ENCODE measurements around the gene EIF2B4.
"Not testable (repeated sequence)": the region's sequence is repeated elsewhere in the genome, so short reads cannot be mapped to it uniquely, and the experiment has no call there.

The EIF2B4 gene

DNA sequence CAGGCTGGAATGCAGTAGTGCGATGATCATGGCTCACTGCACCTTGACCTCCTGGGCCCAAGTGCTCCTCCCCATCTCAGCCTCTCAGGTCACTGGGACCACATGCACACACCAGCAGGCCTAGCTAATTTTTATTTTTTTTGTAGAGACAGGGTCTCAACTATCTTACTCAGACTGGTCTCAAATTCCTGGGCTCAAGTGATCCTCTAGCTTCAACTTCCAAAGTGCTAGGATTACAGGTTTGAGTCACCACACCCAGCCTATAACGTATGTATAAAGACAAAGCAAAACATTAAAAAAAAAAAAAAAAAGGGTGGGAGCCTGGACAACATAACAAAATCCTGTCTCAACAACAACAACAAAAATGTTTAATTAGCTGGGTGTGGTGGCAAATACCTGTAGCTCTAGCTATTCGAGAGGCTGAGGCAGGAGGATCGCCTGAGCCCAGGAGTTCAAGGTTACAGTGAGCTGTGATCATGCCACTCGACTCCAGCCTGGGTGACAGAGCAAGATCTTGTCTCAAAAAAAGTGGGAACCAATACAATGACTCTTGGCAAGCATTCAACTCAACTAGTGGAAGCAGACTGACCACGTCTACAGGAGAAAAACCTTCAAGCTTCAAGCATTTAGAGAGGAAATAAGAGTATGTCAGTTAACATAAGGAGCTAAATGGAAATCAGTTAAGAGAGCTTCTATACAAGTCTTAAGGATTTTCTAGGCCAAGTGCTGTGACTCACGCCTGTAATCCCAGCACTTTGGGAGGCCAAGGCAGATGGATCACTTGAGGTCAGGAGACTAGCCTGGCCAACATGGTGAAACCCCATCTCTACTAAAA is 16.2 kb downstream of the EIF2B4 start:
- TF ChIP-seq, protein P1, sequence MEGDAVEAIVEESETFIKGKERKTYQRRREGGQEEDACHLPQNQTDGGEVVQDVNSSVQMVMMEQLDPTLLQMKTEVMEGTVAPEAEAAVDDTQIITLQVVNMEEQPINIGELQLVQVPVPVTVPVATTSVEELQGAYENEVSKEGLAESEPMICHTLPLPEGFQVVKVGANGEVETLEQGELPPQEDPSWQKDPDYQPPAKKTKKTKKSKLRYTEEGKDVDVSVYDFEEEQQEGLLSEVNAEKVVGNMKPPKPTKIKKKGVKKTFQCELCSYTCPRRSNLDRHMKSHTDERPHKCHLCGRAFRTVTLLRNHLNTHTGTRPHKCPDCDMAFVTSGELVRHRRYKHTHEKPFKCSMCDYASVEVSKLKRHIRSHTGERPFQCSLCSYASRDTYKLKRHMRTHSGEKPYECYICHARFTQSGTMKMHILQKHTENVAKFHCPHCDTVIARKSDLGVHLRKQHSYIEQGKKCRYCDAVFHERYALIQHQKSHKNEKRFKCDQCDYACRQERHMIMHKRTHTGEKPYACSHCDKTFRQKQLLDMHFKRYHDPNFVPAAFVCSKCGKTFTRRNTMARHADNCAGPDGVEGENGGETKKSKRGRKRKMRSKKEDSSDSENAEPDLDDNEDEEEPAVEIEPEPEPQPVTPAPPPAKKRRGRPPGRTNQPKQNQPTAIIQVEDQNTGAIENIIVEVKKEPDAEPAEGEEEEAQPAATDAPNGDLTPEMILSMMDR (IDR thresholded peaks at IDR 0.05; ENCODE audit: extremely low read depth, insufficient read depth, missing control alignments) = no peak
- in situ Hi-C loops (cut with MboI; ENCODE audit: low pct_unique_long_range_greater_than_20kb, low sequenced_read_pairs, unreplicated experiment) = no loop called here
- no peak for DNase-seq (ENCODE audit: low spot score)

DNA sequence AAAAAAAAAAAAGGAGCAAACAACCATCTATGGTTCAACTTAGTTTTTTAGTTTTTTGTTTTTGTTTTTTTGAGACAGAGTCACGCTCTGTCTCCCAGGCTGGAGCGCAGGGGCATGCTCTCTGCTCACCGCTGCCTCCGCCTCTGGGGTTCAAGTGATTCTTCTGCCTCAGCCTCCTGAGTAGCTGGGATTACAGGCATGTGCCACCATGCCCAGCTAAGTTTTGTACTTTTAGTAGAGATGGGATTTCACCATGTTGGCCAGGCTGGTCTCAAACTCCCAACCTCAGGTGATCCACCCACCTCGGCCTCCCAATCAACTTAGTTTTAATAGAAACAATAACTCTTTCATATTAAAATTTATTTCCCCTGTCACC is 16.8 kb downstream of the EIF2B4 start:
- in situ Hi-C loops (cut with MboI; ENCODE audit: low pct_unique_long_range_greater_than_20kb, low sequenced_read_pairs, unreplicated experiment); DNase-seq (ENCODE audit: low spot score): not testable (repeated sequence)

DNA sequence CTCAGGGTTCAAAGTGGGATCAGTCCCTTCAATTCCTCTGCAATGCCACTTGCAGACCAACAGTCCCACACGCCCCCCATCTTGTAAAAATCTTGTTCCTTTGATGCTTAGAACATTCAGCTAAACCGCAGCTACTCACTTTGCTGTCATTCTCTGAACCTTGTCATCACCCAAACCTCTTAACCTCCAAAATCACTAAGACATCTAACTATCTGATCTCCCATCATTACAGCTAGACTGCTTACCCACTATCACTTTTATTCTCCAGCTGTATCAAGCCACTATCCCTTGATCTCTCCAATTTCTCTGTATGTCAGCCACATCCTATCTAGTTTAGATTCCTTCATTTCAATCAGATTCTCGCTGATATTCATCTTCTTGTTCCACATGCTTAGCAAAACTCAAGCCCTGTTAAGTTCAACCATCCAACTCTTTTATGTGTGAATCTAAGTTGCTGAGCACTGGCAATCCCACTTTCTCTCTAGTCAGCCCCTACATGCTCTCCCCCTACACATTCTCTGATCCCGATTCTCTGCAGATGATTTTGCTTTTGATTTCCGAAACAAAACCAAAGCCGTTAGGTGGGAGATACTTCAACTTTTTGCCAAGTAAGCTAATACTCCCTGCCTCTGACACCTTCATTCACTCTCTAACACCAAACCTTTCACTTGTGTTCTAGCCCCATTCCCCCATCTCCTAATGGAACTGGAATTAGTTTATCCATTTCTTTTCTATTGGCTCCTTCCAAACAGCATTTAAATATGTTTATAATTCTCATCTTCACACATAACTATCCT is 18.1 kb downstream of the EIF2B4 start:
- DNase-seq (ENCODE audit: low spot score) = no peak
- in situ Hi-C loops (cut with MboI; ENCODE audit: low pct_unique_long_range_greater_than_20kb, low sequenced_read_pairs, unreplicated experiment) = no loop called here
- TF ChIP-seq, protein P1 (IDR thresholded peaks at IDR 0.05; ENCODE audit: extremely low read depth, insufficient read depth, missing control alignments) = no peak

DNA sequence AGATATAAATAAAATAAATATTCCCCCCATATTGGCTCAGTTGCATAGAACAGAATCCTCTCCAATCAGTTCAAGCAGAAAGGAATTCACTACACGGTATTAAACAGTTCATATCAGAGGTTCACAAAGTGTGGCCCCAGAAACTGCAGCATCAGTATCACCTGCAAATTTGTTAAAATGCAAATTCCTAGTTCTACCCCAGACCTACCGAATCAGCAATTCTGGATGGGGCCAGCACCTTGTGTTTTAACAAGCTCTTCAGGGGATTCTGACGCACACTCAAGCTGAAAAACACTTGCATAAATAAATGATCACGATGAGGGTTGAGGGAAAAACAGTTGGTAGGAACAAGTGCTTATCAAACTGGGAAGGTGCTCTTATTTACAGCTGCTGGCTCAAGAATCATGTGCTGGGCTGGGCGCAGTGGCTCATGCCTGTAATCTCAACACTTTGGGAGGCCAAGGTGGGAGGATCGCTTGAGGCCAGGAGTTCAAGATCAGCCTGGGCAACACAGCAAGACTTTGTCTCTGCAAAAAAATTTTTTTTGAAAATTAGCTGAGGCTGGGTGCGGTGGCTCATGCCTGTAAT is 19.9 kb downstream of the EIF2B4 start:
- in situ Hi-C loops (cut with MboI; ENCODE audit: low pct_unique_long_range_greater_than_20kb, low sequenced_read_pairs, unreplicated experiment) = no loop called here
- TF ChIP-seq, protein P1 (IDR thresholded peaks at IDR 0.05; ENCODE audit: extremely low read depth, insufficient read depth, missing control alignments) = no peak
- DNase-seq (ENCODE audit: low spot score) = no peak

DNA sequence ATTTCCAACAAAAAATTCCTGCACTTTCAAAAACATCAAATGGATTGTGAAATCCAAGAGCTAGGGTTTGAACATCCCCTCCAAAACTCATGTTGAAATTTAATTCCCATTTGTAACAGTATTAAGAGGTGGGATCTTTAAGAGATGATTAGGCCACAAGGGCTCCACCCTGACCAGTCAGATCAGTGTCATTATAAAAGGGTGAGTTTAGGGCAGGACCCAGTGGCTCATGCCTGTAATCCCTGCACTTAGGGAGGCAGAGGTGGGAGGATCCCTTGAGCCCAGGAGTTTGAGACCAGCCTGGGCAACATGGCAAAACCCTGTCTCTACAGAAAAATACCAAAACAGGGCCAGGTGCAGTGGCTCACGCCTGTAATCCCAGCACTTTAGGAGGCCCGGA is 22.5 kb downstream of the EIF2B4 start:
- in situ Hi-C loops (cut with MboI; ENCODE audit: low pct_unique_long_range_greater_than_20kb, low sequenced_read_pairs, unreplicated experiment) = no loop called here
- TF ChIP-seq, protein P1 (IDR thresholded peaks at IDR 0.05; ENCODE audit: extremely low read depth, insufficient read depth, missing control alignments) = no peak
- DNase-seq (ENCODE audit: low spot score) = no peak

DNA sequence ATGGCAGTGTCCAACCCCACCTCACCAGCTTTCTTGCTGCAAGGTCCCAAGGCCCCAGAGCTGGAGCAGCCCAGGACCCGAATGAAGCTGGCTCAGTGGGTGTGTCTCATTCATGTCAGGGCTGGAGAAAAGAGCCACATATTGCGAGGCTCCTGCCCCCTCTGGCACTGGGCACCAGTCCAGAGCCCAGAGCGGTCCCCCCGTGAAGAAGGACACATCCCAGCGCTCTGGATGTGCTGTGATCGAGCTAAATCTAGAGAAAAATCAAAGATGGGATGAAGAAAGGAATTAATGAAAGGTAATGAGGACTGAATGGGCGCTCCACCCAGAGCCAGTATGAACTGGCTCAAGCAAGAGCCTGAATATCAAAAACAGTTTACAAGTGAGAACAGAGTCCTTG is 34.0 kb downstream of the EIF2B4 start:
- in situ Hi-C loops (cut with MboI; ENCODE audit: low pct_unique_long_range_greater_than_20kb, low sequenced_read_pairs, unreplicated experiment) = no loop called here
- TF ChIP-seq, protein P1 (IDR thresholded peaks at IDR 0.05; ENCODE audit: extremely low read depth, insufficient read depth, missing control alignments) = no peak
- DNase-seq (ENCODE audit: low spot score) = no peak

DNA sequence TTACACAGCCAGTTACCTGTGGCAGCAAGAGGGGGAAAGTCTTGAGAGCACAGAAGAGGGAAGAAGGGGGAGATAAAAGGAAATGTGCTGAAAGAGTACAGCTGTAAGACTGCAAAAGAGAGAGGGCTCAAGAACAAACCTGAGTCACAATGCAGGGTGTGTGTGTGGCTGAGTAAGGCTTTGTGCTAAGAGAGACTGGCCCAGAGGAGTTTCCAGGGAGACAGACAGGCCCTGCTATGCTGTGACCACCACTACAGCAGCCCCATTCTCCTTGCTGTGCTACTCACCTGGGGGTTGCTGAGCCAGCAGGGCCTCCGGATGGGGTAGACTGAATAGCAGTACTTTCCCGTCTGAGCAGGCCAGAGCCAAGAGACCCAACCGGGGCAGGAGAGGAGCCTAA is 34.8 kb downstream of the EIF2B4 start:
- TF ChIP-seq, protein P1 (IDR thresholded peaks at IDR 0.05; ENCODE audit: extremely low read depth, insufficient read depth, missing control alignments) = no peak
- no peak for DNase-seq (ENCODE audit: low spot score)
- in situ Hi-C loops (cut with MboI; ENCODE audit: low pct_unique_long_range_greater_than_20kb, low sequenced_read_pairs, unreplicated experiment) = no loop called here

Measured in GM13977 (cell line).